ENCODE data around the gene PRDM15.

Gene PRDM15

DNA sequence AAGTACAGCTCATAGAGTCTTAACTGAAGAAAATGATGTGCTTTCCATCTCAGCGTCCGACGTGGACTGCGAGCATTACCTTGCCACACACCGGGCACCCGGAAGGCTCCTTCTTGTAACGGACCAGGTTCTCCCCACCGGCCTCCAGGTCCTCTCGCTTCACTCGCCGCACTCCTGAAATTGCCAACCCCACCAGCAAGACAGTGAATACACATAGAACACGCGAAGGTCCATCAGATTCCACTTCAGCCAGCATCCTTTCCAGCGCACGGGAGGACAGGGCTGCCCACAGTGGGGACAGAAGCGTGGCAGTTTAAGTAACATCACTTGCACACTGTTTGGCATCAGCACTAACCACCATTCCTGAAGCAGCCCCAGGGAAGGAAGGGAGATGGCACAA is 53.3 kb downstream of the PRDM15 start:
- no peak for TF ChIP-seq EP300 (IDR thresholded peaks at IDR 0.05; ENCODE audit: borderline replicate concordance)
- TF ChIP-seq RAD21 (IDR thresholded peaks at IDR 0.05; ENCODE audit: low read depth) = no peak
- no peak for TF ChIP-seq YY1 (IDR thresholded peaks at IDR 0.05; ENCODE audit: low read depth)
- no peak for TF ChIP-seq TEAD4 (IDR thresholded peaks at IDR 0.05)
- TF ChIP-seq NFIC (IDR thresholded peaks at IDR 0.05) = no peak
- TF ChIP-seq EGR1 (IDR thresholded peaks at IDR 0.05) = no peak
- TF ChIP-seq TCF12 (IDR thresholded peaks at IDR 0.05; ENCODE audit: low read depth) = no peak
- TF ChIP-seq, protein P1, sequence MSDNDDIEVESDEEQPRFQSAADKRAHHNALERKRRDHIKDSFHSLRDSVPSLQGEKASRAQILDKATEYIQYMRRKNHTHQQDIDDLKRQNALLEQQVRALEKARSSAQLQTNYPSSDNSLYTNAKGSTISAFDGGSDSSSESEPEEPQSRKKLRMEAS (IDR thresholded peaks at IDR 0.05) = no peak
- no peak for TF ChIP-seq ZBTB7A (IDR thresholded peaks at IDR 0.05; ENCODE audit: low read depth)
- TF ChIP-seq FOXM1 (IDR thresholded peaks at IDR 0.05; ENCODE audit: borderline replicate concordance, low read depth) = no peak
- TF ChIP-seq, protein P2, sequence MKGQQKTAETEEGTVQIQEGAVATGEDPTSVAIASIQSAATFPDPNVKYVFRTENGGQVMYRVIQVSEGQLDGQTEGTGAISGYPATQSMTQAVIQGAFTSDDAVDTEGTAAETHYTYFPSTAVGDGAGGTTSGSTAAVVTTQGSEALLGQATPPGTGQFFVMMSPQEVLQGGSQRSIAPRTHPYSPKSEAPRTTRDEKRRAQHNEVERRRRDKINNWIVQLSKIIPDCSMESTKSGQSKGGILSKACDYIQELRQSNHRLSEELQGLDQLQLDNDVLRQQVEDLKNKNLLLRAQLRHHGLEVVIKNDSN (IDR thresholded peaks at IDR 0.05) = no peak
- TF ChIP-seq, protein P3, sequence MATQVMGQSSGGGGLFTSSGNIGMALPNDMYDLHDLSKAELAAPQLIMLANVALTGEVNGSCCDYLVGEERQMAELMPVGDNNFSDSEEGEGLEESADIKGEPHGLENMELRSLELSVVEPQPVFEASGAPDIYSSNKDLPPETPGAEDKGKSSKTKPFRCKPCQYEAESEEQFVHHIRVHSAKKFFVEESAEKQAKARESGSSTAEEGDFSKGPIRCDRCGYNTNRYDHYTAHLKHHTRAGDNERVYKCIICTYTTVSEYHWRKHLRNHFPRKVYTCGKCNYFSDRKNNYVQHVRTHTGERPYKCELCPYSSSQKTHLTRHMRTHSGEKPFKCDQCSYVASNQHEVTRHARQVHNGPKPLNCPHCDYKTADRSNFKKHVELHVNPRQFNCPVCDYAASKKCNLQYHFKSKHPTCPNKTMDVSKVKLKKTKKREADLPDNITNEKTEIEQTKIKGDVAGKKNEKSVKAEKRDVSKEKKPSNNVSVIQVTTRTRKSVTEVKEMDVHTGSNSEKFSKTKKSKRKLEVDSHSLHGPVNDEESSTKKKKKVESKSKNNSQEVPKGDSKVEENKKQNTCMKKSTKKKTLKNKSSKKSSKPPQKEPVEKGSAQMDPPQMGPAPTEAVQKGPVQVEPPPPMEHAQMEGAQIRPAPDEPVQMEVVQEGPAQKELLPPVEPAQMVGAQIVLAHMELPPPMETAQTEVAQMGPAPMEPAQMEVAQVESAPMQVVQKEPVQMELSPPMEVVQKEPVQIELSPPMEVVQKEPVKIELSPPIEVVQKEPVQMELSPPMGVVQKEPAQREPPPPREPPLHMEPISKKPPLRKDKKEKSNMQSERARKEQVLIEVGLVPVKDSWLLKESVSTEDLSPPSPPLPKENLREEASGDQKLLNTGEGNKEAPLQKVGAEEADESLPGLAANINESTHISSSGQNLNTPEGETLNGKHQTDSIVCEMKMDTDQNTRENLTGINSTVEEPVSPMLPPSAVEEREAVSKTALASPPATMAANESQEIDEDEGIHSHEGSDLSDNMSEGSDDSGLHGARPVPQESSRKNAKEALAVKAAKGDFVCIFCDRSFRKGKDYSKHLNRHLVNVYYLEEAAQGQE (IDR thresholded peaks at IDR 0.05; ENCODE audit: low read depth) = no peak
- no peak for TF ChIP-seq TAF1 (IDR thresholded peaks at IDR 0.05; ENCODE audit: low read depth)
- TF ChIP-seq CEBPB (IDR thresholded peaks at IDR 0.05) = no peak
- TF ChIP-seq CREB1 (IDR thresholded peaks at IDR 0.05; ENCODE audit: low read depth) = no peak

DNA sequence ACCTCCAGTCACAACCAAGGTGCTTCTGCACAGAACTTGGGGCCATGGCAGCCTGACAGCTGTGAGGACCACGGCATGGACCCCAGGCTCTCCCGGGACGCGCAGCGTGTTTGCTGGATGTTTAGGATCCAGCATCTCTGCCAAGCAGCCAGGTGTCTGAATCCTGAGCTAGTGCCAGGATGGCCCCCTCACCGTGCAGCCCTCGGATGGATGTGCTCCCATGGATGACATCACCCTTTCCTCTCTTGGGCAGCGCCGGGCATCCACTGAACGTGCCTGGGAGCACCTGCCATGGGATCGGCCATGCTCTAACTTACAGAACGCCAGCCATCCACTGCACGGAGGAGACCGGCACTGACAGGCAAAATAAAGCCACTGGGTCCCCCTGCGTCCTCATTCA is 53.9 kb downstream of the PRDM15 start:
- TF ChIP-seq EP300 (IDR thresholded peaks at IDR 0.05; ENCODE audit: borderline replicate concordance) (no peak), ZBTB7A (IDR thresholded peaks at IDR 0.05; ENCODE audit: low read depth) (no peak), RAD21 (IDR thresholded peaks at IDR 0.05; ENCODE audit: low read depth) (no peak), CEBPB (IDR thresholded peaks at IDR 0.05) (no peak), TCF12 (IDR thresholded peaks at IDR 0.05; ENCODE audit: low read depth) (no peak), FOXM1 (IDR thresholded peaks at IDR 0.05; ENCODE audit: borderline replicate concordance, low read depth) (no peak), CREB1 (IDR thresholded peaks at IDR 0.05; ENCODE audit: low read depth) (no peak), YY1 (IDR thresholded peaks at IDR 0.05; ENCODE audit: low read depth) (no peak), TEAD4 (IDR thresholded peaks at IDR 0.05) (no peak), EGR1 (IDR thresholded peaks at IDR 0.05) (no peak), NFIC (IDR thresholded peaks at IDR 0.05) (no peak), TAF1 (IDR thresholded peaks at IDR 0.05; ENCODE audit: low read depth) (no peak)
- TF ChIP-seq, protein P2 (IDR thresholded peaks at IDR 0.05) = no peak
- TF ChIP-seq, protein P1 (IDR thresholded peaks at IDR 0.05) = no peak
- TF ChIP-seq, protein P3 (IDR thresholded peaks at IDR 0.05; ENCODE audit: low read depth) = no peak

DNA sequence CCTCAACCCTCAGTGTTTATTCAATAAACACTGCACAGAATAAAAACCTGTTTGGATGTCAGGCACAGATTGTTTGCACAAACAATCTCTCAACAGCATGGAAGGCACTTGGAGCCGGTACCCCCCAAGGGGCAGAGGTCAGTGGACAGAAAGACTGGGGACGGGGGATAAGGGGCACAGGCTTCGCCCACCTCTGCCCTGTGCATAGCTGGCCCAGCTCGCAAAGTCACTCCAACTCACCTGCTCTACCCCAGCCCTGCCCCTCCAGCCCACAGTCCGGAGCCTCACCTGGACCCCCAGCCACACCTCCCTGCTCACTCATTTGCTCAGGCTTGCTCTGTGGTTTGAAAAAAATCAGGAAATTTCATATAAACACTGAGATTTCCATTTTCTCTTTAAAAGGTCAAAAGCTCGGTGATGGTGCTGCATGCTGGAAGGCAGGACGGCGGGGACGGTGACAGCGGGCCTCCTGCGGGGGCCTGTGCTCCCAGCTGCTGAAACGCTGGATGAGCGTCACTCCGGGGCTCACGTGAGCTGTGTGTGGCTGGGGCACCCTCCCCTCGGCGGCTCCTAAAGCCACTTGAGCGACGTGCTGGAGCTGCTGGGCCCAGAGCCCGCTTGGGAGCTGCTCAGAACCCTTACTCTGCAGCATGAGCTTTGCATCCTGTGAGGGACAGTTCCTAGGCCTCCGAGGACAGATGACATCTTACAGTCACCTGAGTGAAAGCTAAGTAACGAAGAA is 54.5 kb downstream of the PRDM15 start:
- TF ChIP-seq, protein P2 (IDR thresholded peaks at IDR 0.05) = no peak
- TF ChIP-seq ZBTB7A (IDR thresholded peaks at IDR 0.05; ENCODE audit: low read depth) (no peak), RAD21 (IDR thresholded peaks at IDR 0.05; ENCODE audit: low read depth) (no peak), TCF12 (IDR thresholded peaks at IDR 0.05; ENCODE audit: low read depth) (no peak), YY1 (IDR thresholded peaks at IDR 0.05; ENCODE audit: low read depth) (no peak), TEAD4 (IDR thresholded peaks at IDR 0.05) (no peak), TAF1 (IDR thresholded peaks at IDR 0.05; ENCODE audit: low read depth) (no peak)
- TF ChIP-seq, protein P1 (IDR thresholded peaks at IDR 0.05) = no peak

DNA sequence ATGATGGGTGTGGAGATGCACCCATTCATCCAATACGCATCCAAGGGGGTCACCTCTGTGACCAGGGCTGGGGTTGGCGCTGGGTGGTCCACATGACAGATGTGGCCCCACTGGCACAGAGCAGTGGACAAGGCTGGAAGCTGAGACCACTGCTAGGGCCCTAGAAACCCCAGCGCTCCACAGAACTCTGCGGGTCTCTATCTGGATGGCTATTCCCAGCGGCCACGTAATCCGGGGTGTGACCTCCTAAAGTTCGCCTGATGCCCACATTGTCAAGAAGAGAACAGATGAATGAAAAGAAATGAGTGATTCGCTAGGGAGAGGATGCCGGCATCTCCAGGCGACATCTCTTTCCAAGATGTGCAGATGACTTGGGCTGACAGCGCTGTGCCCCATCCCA is 55.2 kb downstream of the PRDM15 start:
- no peak for TF ChIP-seq EGR1 (IDR thresholded peaks at IDR 0.05)
- TF ChIP-seq, protein P1 (IDR thresholded peaks at IDR 0.05) = no peak
- TF ChIP-seq, protein P2 (IDR thresholded peaks at IDR 0.05) = no peak
- TF ChIP-seq FOXM1 (IDR thresholded peaks at IDR 0.05; ENCODE audit: borderline replicate concordance, low read depth) = no peak
- TF ChIP-seq NFIC (IDR thresholded peaks at IDR 0.05) = no peak
- TF ChIP-seq TCF12 (IDR thresholded peaks at IDR 0.05; ENCODE audit: low read depth) = no peak
- TF ChIP-seq TAF1 (IDR thresholded peaks at IDR 0.05; ENCODE audit: low read depth) = no peak
- no peak for TF ChIP-seq YY1 (IDR thresholded peaks at IDR 0.05; ENCODE audit: low read depth)
- no peak for TF ChIP-seq TEAD4 (IDR thresholded peaks at IDR 0.05)
- TF ChIP-seq ZBTB7A (IDR thresholded peaks at IDR 0.05; ENCODE audit: low read depth) = no peak
- TF ChIP-seq CEBPB (IDR thresholded peaks at IDR 0.05) = no peak
- no peak for TF ChIP-seq EP300 (IDR thresholded peaks at IDR 0.05; ENCODE audit: borderline replicate concordance)
- no peak for TF ChIP-seq RAD21 (IDR thresholded peaks at IDR 0.05; ENCODE audit: low read depth)
- no peak for TF ChIP-seq CREB1 (IDR thresholded peaks at IDR 0.05; ENCODE audit: low read depth)

Measured in Ishikawa (cell line).